C4-2B (cell line): ENCODE data around the gene C2CD4C.
"Not testable (repeated sequence)": the region's sequence is repeated elsewhere in the genome, so short reads cannot be mapped to it uniquely, and the experiment has no call there.

Source experiments
- H3K27ac ChIP-seq: fragments of 450-650 bp; 2 replicates; pipeline ENCODE4 v1.5.1; 2017
- ZFX ChIP-seq: fragments of 450-650 bp; IDR thresholded peaks from 2 replicates; pipeline ENCODE4 v1.6.1; 2017
- TF ChIP-seq, protein P1 (sequence below): fragments of 450-650 bp; conservative IDR thresholded peaks from 2 replicates; pipeline ENCODE4 v1.5.1; 2017; ENCODE audit warnings: mild to moderate bottlenecking

The C2CD4C gene

DNA sequence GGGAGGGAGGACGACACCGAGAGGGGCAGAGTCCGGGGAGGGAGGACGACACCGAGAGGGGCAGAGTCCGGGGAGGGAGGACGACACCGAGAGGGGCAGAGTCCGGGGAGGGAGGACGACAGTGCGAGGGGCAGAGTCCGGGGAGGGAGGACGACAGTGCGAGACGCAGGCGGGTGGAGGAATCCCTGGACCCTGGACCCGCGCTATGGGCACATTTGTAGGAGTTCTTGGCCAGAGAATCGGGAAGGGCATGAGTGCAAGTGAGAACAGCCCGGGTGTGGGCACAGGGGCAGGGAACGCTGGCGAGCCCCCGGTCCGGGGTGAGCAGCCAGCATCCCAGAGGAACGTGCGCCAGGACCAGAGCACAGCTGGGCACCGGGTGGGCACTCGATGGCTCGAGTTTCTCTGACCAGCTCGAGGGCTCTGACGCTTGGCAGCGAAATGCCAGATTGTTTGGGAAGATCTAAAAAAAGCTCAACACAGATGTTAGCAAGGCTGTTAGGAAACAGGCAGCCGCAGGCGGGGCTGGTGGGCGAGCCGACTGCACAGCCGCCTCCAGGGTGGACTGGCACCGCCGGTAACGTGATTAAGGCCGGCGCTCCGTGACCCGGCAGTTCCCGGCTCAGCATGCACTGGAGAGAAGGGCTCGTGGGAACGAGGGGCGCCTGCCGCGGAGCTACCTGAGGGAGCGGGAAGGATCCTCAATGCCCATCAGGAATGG lies 17.9 kb upstream of the C2CD4C start:
- no peak overlapping the region for H3K27ac ChIP-seq
- no peak for TF ChIP-seq ZFX
- TF ChIP-seq, protein P1, sequence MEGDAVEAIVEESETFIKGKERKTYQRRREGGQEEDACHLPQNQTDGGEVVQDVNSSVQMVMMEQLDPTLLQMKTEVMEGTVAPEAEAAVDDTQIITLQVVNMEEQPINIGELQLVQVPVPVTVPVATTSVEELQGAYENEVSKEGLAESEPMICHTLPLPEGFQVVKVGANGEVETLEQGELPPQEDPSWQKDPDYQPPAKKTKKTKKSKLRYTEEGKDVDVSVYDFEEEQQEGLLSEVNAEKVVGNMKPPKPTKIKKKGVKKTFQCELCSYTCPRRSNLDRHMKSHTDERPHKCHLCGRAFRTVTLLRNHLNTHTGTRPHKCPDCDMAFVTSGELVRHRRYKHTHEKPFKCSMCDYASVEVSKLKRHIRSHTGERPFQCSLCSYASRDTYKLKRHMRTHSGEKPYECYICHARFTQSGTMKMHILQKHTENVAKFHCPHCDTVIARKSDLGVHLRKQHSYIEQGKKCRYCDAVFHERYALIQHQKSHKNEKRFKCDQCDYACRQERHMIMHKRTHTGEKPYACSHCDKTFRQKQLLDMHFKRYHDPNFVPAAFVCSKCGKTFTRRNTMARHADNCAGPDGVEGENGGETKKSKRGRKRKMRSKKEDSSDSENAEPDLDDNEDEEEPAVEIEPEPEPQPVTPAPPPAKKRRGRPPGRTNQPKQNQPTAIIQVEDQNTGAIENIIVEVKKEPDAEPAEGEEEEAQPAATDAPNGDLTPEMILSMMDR, result no peak

DNA sequence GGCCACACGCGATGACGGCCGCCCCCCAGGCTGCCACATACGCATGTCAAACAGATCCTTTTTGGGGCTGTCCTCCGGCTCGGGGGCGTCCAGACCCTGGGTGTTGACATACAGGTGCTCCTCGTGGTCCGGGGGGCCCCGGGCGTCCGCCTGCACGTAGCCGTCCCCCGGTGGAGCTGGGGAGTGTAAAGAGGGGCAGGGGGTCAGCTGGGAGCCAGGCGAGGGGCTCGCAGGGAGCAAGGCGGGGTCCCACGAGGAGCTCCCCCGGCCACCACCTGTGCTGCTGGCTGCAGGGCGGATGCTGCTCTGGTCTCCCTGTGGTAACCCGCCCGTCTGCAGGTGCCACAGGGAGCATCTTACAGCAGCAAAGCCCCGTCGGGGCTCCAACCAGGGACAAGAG lies 16.1 kb upstream of the C2CD4C start:
- H3K27ac ChIP-seq, result no peak overlapping the region
- TF ChIP-seq ZFX, result no peak
- TF ChIP-seq, protein P1, result no peak

DNA sequence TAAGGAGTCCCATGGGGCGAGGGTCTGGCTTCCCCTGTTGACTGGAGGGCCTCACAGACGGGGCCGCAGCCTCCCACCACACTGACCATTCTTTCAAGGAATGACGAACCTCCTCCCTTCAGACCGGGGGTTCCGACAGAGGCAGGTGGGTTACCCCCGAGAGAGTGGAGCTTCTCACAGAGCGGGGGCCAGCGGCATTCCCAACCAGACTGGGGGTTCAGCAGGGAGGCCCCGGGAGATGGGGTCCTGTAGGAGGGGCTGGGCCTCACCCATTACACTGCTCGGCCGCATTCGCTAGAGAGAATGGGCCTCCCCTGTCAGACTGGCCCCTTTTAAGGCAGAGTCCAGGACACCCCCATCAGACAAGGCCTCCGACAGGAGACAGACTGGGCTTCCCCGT lies 15.6 kb upstream of the C2CD4C start:
- TF ChIP-seq, protein P1, result no peak
- no peak for TF ChIP-seq ZFX
- no peak overlapping the region for H3K27ac ChIP-seq

DNA sequence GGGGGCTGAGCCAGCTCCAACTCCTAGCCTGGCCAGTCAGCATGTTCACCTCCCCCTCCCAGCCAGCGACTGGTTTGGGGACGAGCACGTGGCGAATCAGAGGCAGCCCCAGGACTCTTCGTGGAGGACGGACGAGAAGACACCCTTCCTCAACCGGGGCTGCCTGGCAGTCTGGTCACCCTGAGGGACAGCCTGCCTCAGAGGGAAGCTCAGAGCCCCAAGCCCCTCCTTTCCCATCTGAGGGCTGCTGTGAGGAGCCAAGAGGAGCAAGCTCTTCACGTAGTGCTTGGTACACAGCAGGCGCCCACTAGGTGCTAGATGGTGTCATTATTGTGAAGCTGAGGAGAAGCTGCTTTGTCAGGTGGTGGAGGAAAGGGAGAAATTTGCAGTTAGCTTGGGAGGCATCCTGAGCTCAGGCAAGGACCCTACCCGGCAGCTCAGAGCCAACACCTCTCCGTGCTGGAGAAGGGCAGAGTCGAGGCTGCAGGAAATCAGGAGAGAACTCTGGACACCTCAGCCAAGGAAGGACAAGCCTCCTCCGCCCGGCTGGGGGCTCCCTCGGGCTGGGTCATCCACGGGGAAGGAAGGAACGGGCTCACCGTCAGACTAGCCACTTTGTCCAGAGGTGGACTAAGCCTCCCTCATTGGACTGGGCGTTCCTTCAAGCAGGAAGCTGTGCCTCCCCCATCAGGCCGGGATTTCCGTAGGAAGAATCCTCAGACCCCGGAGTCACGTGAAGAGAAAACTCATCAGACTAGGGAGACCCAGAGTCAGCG lies 14.9 kb upstream of the C2CD4C start:
- TF ChIP-seq, protein P1, result no peak
- no peak for TF ChIP-seq ZFX
- no peak overlapping the region for H3K27ac ChIP-seq

DNA sequence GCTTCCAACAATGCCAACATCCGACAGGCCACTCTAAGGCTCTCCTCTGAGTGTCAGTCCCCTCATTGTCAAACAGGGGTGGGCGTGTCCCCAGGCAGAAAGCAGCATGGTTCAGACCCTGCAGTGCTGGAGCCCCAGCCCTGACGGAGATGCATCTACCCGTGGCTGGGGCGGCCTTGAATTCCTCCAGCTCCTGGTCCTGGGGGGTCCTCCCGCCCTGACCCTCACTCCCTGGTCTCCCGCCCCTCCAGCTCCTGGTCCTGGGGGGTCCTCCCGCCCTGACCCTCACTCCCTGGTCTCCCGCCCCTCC lies 13.9 kb upstream of the C2CD4C start:
- H3K27ac ChIP-seq, result not testable (repeated sequence)

DNA sequence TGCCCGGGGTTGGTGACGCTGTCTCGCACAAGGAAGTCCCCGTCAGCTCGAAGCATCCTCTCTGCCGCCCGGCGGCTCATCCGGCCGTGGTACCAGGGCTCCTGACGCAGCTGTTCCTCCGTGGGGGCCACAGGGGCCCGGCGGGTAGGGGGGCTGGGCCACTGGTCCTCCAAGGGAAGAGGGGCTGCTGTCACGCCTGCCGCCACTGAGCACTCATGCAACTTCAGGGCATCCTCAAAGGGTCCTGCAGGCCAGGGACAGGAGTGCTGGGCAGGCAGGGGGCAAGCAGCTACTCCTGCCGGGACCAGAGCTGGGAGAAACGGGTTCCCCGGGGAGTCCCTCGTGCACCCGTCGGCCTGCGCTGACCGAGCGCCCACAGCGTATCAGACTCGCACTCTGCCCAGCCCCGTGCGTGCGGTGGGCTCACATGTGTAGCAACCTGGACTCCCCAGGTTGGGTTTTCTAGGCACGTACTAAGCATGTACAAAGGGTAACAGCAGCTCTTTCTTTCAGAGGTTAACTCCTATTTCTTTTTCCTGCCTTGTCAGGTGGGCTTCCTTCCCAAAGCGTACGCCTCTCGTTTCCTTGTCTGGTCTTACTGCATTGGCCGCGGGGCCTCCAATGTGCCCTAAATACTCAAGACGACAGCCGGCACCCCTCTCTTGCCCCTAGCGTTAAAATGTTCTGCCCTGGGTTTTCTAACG lies 13.4 kb upstream of the C2CD4C start:
- TF ChIP-seq, protein P1, result no peak
- TF ChIP-seq ZFX, result no peak
- H3K27ac ChIP-seq, result no peak overlapping the region

DNA sequence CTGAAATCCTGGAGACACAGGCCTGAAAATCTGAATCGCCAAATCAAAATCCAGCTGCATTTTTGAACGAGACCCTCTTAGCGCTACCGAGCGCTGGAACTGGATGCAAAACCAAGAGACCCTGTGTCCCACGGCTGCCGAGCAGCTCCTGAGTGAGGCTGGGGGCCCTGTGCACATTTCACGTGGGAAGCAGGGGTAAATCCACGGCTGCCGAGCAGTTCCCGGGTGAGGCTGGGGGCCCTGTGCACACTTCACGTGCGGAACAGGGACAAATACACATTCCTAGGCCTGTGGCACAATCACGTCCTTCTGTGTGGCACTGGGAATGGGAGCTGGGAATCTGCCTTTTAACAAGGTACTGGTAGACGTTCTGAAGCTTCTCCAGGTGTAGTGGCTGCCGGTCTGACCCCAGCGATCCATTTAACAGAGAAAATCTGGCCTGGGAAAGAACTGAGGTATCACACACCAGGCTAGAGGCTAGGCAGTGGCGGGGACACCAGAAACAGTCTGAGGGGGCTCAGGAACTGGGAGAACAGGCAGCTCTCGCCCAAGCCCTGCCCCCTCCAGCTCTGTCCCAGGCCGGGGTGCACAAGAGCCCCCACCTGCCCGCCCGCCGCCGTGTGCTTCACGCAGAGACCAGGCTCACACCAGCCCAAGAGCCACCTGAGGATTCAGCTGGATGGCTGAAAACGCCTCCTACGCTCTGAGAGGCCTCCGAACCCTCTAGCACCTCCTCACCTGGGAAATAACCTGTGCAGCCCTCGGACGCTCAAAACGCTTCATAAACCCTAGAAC lies 11.0 kb upstream of the C2CD4C start:
- no peak for TF ChIP-seq ZFX
- TF ChIP-seq, protein P1, result no peak
- H3K27ac ChIP-seq, result no peak overlapping the region
